Parathyroid adenoma (tissue), 2 donors: ENCODE measurements around the gene HCN4.
A peak's percentile ranks its signal among the peaks of the same experiment; 100 is the strongest.

Source experiments
- H2AFZ ChIP-seq: fragments of 300-600 bp; sonication (generic); one replicate; pipeline ENCODE4 v1.7.0; 2017; ENCODE audit warnings: antibody characterized with exemption, mild to moderate bottlenecking
- H3K27ac ChIP-seq: fragments of 300-600 bp; sonication (generic); one replicate; pipeline ENCODE4 v1.7.0; 2017
- H3K27me3 ChIP-seq: fragments of 300-600 bp; sonication (generic); one replicate; pipeline ENCODE4 v1.7.0; 2017; ENCODE audit warnings: low read length; ENCODE audit not compliant: control insufficient read depth, insufficient read depth
- H3K36me3 ChIP-seq: fragments of 300-600 bp; sonication (generic); one replicate; pipeline ENCODE4 v1.7.0; 2017; ENCODE audit warnings: low read length; ENCODE audit not compliant: control insufficient read depth, insufficient read depth
- H3K4me1 ChIP-seq: fragments of 300-600 bp; sonication (generic); one replicate; pipeline ENCODE4 v1.7.0; 2017; ENCODE audit warnings: control low read depth
- H3K4me2 ChIP-seq: fragments of 300-600 bp; sonication (generic); one replicate; pipeline ENCODE4 v1.7.0; 2017; ENCODE audit warnings: low read length
- H3K4me3 ChIP-seq: fragments of 300-600 bp; sonication (generic); one replicate; pipeline ENCODE4 v1.7.0; 2017; ENCODE audit warnings: low read depth, low read length
- H3K79me2 ChIP-seq: fragments of 300-600 bp; sonication (generic); one replicate; pipeline ENCODE4 v1.7.0; 2017; ENCODE audit warnings: control low read depth
- H3K9ac ChIP-seq: fragments of 300-600 bp; sonication (generic); one replicate; pipeline ENCODE4 v1.7.0; 2017; ENCODE audit warnings: mild to moderate bottlenecking
- H3K9me3 ChIP-seq: fragments of 300-600 bp; sonication (generic); one replicate; pipeline ENCODE4 v1.7.0; 2017; ENCODE audit warnings: low read length; ENCODE audit not compliant: control insufficient read depth
- TF ChIP-seq, protein P1 (sequence below): fragments of 300-600 bp; sonication (generic); IDR thresholded peaks from one replicate; pipeline ENCODE4 v1.7.0; 2017; ENCODE audit warnings: antibody characterized with exemption, mild to moderate bottlenecking
- donor health status: primary hyperparathyroidism.

Gene HCN4

DNA sequence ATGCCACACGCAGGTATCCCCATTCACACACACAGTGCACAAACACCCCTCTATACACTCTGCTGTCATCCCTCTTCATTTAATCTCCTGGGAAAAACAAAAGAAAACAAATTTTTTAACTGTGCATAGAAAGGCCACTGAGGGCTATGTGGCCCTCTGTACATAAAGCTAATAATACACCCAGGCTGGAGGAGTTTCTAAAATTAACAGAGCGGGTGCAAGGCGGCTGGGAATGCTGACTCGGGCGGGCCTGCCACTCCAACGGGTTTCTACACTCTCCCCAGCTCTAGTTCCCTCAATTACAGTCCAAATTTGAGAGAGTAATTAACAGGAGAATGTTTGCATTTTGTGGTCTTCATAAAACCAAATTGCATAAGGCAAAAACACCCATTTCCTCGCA is 23.1 kb downstream of the HCN4 start:
- no peaks in the 10 kb centered on the region for H3K79me2 ChIP-seq
- no peak overlapping the region for H3K4me3 ChIP-seq
- H3K36me3 ChIP-seq = no peaks in the 10 kb centered on the region
- no peak overlapping the region for H3K9ac ChIP-seq
- no peaks in the 10 kb centered on the region for H3K27me3 ChIP-seq
- H2AFZ ChIP-seq = no peak overlapping the region
- no peaks in the 10 kb centered on the region for H3K4me1 ChIP-seq
- no peak overlapping the region for H3K4me2 ChIP-seq
- no peaks in the 10 kb centered on the region for H3K9me3 ChIP-seq
- TF ChIP-seq, protein P1, sequence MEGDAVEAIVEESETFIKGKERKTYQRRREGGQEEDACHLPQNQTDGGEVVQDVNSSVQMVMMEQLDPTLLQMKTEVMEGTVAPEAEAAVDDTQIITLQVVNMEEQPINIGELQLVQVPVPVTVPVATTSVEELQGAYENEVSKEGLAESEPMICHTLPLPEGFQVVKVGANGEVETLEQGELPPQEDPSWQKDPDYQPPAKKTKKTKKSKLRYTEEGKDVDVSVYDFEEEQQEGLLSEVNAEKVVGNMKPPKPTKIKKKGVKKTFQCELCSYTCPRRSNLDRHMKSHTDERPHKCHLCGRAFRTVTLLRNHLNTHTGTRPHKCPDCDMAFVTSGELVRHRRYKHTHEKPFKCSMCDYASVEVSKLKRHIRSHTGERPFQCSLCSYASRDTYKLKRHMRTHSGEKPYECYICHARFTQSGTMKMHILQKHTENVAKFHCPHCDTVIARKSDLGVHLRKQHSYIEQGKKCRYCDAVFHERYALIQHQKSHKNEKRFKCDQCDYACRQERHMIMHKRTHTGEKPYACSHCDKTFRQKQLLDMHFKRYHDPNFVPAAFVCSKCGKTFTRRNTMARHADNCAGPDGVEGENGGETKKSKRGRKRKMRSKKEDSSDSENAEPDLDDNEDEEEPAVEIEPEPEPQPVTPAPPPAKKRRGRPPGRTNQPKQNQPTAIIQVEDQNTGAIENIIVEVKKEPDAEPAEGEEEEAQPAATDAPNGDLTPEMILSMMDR = no peak
- no peak overlapping the region for H3K27ac ChIP-seq

DNA sequence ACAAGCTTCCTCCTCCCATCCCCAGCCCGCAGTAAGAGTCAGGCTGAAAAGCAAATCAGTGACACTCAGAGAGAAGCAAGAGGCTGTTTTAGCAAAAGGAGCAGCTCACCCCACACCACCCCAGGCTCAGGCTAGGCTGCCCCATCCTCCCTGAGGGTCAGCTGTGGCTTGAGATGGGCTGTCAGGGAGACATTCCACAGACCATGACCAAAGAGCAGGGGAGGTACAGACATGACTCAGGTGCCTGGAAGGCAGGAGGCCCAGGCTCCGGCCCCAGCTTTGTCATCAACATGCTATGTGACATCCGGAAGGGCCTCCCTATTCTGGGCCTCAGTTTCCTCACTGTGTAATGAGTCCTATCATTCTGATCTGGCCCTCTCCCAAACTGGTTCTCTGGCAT is 24.7 kb downstream of the HCN4 start:
- Histone ChIP-seq H3K4me1 (no peaks in the 10 kb centered on the region), H3K4me2 (no peak overlapping the region)

DNA sequence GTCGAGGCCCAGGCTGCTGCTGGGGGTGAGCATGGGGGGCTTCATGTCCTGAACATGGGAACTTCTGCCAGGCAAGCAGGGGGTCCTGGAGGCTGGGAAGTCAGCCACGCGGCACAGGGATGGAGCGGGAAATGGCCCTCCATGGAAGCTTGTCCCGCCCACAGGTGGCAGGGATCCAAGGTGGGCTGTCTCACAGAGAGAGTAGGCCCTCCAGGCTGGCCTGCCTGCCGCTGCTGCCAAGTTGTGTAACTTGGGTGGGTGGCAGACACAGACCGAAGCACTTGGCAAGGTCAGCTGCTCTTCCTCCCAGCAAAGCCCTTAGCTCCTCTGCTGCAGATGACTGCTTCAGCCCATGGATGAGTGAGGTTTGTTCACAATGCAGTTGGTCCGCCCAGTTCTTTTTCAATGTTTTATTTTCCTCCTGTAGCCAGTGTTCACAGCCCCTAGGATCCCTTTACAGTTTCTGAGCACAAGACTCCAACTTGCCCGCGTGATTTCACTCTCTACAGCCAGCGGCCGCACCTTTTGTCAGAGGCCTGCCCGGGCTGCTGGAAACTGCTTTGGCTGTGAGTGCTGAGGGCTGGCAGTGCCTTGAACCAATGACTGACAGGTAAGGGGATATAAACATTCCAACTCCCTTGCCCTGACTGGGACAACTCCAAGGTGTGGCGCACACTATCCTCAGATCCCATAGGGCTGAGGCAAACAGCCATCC is 26.7 kb downstream of the HCN4 start:
- TF ChIP-seq, protein P1 = no peak
- H3K4me1 ChIP-seq = no peaks in the 10 kb centered on the region

More for the DNA sequence above, 24.7 kb downstream of the HCN4 start:
- Histone ChIP-seq H3K36me3 (no peaks in the 10 kb centered on the region), H3K4me3 (no peak overlapping the region), H3K9me3 (no peaks in the 10 kb centered on the region), H2AFZ (no peak overlapping the region), H3K9ac (no peak overlapping the region), H3K27me3 (no peaks in the 10 kb centered on the region), H3K27ac (no peak overlapping the region), H3K79me2 (no peaks in the 10 kb centered on the region)
- TF ChIP-seq, protein P1 = no peak

DNA sequence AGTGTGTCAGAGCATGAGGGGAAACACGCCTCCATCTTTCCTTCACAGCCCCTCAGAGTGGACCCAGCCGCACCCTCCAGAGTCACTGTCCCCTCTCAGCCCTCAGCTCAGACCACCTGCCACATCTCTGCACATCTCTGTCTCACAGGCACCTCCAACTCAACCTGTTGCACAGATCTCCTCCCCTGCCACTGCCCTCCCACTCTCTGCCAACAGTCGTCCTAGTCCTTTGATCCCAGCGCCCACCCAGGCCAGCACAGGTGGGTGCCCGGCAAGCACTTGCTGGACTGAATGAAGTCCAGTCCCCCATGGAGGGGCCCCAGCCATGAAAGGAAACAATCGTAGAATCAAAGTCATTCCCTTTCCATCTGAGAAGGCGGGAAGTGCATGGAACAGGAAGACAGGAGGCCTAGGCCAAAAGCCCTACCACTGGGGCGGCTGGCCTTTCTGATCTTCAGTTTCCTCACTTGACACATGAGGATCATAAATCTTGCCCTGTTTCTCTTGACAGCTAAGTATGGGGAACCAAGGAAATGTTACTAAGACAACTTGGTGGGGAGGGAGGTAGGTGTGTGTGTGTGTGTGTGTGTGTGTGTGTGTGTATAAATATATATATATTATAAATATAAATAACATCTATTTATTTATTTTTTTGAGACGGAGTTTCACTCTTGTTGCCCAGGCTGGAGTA is 28.1 kb downstream of the HCN4 start:
- Histone ChIP-seq H3K36me3 (no peaks in the 10 kb centered on the region), H3K4me2 (no peak overlapping the region), H3K27me3 (no peaks in the 10 kb centered on the region), H2AFZ (no peak overlapping the region), H3K4me1 (no peaks in the 10 kb centered on the region), H3K9ac (no peak overlapping the region), H3K27ac (no peak overlapping the region), H3K9me3 (no peaks in the 10 kb centered on the region), H3K4me3 (no peak overlapping the region), H3K79me2 (no peaks in the 10 kb centered on the region)
- TF ChIP-seq, protein P1 = no peak

More for the DNA sequence above, 26.7 kb downstream of the HCN4 start:
- no peak overlapping the region for H3K4me2 ChIP-seq
- H3K9me3 ChIP-seq = no peaks in the 10 kb centered on the region
- peak overlapping the region; percentile 38 for H2AFZ ChIP-seq
- H3K4me3 ChIP-seq = no peak overlapping the region
- no peaks in the 10 kb centered on the region for H3K36me3 ChIP-seq
- H3K27me3 ChIP-seq = no peaks in the 10 kb centered on the region
- no peak overlapping the region for H3K9ac ChIP-seq
- H3K27ac ChIP-seq = no peak overlapping the region
- no peaks in the 10 kb centered on the region for H3K79me2 ChIP-seq
